B cell (primary cell): ENCODE results near the gene PITPNM3. TPM values are rescaled to one million over a fixed set of nuclear protein-coding genes. Genes with fewer than 3 reads are reported as not detected.

Source experiments
- ATAC-seq: fragments of 200-7000 bp; cut with Tn5 transposase; one replicate; pipeline ENCODE4 v1.10.0; 2021; ENCODE audit warnings: low read depth, mild to moderate bottlenecking, moderate number of reproducible peaks, moderate library complexity
- CTCF ChIA-PET: fragments of 350-600 bp; sonication (Branson Sonifier 250); formaldehyde crosslinking; loops from one replicate; lab custom pipeline; 2021; ENCODE audit warnings: antibody characterized with exemption, inconsistent platforms; lab: Charles Lee
- POLR2A ChIA-PET: fragments of 350-600 bp; sonication (Branson Sonifier 250); formaldehyde crosslinking; loops from one replicate; lab custom pipeline; 2021; ENCODE audit warnings: antibody characterized with exemption; lab: Charles Lee
- DNase-seq: peaks from one replicate; pipeline ENCODE4 v3.0.0; 2013
- H2AFZ ChIP-seq: 2 replicates; pipeline ENCODE4 v1.6.1; 2012; ENCODE audit warnings: mild to moderate bottlenecking, low read depth, low read length; ENCODE audit not compliant: insufficient read depth, poor library complexity, severe bottlenecking
- H3K27ac ChIP-seq, 2 donors: 1 replicate in 1 of 2; 2 replicates in 1 of 2; pipeline ENCODE4 v1.5.1; 2012 to 2013; ENCODE audit warnings: low read length in 2 of 2, mild to moderate bottlenecking in 2 of 2, moderate library complexity in 1 of 2
- H3K27me3 ChIP-seq, 4 experiments: fragments of 200-600 bp in 1 of 4; sonication (generic) in 1 of 4; replicated peaks in 1 of 4; 1 replicate in 2 of 4; 2 replicates in 2 of 4; pipeline versions ENCODE4 v1.6.1 to v1.7.0; 2013 to 2016; ENCODE audit warnings: low read length in 3 of 4, mild to moderate bottlenecking in 2 of 4, mixed read lengths in 1 of 4, moderate library complexity in 1 of 4; ENCODE audit not compliant: insufficient read depth in 4 of 4, control insufficient read depth in 3 of 4; ENCODE audit errors: control extremely low read depth in 1 of 4
- H3K36me3 ChIP-seq, 2 experiments: replicated peaks in 1 of 2; 1 replicate in 1 of 2; 2 replicates in 1 of 2; pipeline versions ENCODE4 v1.6.1 to v1.7.1; 2013; ENCODE audit warnings: low read length in 1 of 2; ENCODE audit not compliant: insufficient read depth in 2 of 2, control insufficient read depth in 1 of 2; ENCODE audit errors: control extremely low read depth in 1 of 2, extremely low read depth in 1 of 2
- H3K4me1 ChIP-seq, 2 donors: fragments of 200-600 bp in 1 of 2; sonication (generic) in 1 of 2; 1 replicate in 1 of 2; 2 replicates in 1 of 2; pipeline versions ENCODE4 v1.5.1 to v1.6.1; 2013 to 2017; ENCODE audit warnings: low read length in 2 of 2; ENCODE audit not compliant: control insufficient read depth in 2 of 2, insufficient read depth in 2 of 2
- H3K4me2 ChIP-seq: replicated peaks from 2 replicates; pipeline ENCODE3; 2012; ENCODE audit warnings: mild to moderate bottlenecking, low read depth, low read length; ENCODE audit not compliant: poor library complexity, severe bottlenecking
- H3K4me3 ChIP-seq, 5 experiments: fragments of 200-600 bp in 1 of 5; sonication (generic) in 1 of 5; 1 replicate in 3 of 5; 2 replicates in 2 of 5; pipeline versions ENCODE4 v1.5.1 to v1.7.0; 2011 to 2016; ENCODE audit warnings: low read length in 4 of 5, mild to moderate bottlenecking in 4 of 5, low read depth in 2 of 5, control low read depth in 1 of 5, moderate library complexity in 1 of 5; ENCODE audit not compliant: insufficient read depth in 1 of 5; ENCODE audit errors: control extremely low read depth in 1 of 5, extremely low read depth in 1 of 5
- H3K79me2 ChIP-seq: fragments of 200-600 bp; sonication (generic); one replicate; pipeline ENCODE4 v1.6.0; 2016; ENCODE audit warnings: low read length; ENCODE audit not compliant: control insufficient read depth, insufficient read depth
- H3K9ac ChIP-seq: fragments of 200-600 bp; sonication (generic); 2 replicates; pipeline ENCODE4 v1.6.1; 2017; ENCODE audit warnings: mild to moderate bottlenecking, low read length, moderate library complexity
- H3K9me3 ChIP-seq, 3 donors: one replicate each; pipeline versions ENCODE4 v1.6.1 to v1.7.1; 2013; ENCODE audit warnings: low read length in 2 of 3; ENCODE audit not compliant: control insufficient read depth in 2 of 3, insufficient read depth in 1 of 3; ENCODE audit errors: control extremely low read depth in 1 of 3
- H4K20me1 ChIP-seq: 2 replicates; pipeline ENCODE4 v1.6.0; 2012; ENCODE audit warnings: mild to moderate bottlenecking, low read length; ENCODE audit not compliant: insufficient read depth, control insufficient read depth, poor library complexity, severe bottlenecking
- H3K27ac Mint-ChIP-seq: one replicate; pipeline ENCODE4 v1.8.0; 2021; ENCODE audit warnings: mixed read lengths
- H3K27me3 Mint-ChIP-seq: one replicate; pipeline ENCODE4 v1.8.0; 2021; ENCODE audit warnings: mixed read lengths
- H3K4me1 Mint-ChIP-seq: one replicate; pipeline ENCODE4 v1.8.0; 2021; ENCODE audit warnings: mixed read lengths
- H3K4me3 Mint-ChIP-seq: one replicate; pipeline ENCODE4 v1.8.0; 2021; ENCODE audit warnings: mixed read lengths
- H3K9me3 Mint-ChIP-seq: one replicate; pipeline ENCODE4 v1.8.0; 2022; ENCODE audit warnings: mixed read lengths; ENCODE audit not compliant: insufficient read depth
- CTCF ChIP-seq: fragments of 200-600 bp; IDR thresholded peaks from one replicate; pipeline ENCODE4 v1.8.0; 2022; ENCODE audit warnings: antibody characterized with exemption, mild to moderate bottlenecking
- EZH2 ChIP-seq: IDR thresholded peaks from 2 replicates; pipeline ENCODE4 v1.6.1; 2012; ENCODE audit warnings: borderline replicate concordance, low read depth, mild to moderate bottlenecking, moderate library complexity, low read length; ENCODE audit not compliant: insufficient read depth, poor library complexity, severe bottlenecking
- WGBS: methylation state at CpG from one replicate; pipeline ENCODE4 v1.1.5; 2013; ENCODE audit warnings: missing lambda C conversion rate; ENCODE audit not compliant: insufficient coverage; 5-methylcytosine and 5-hydroxymethylcytosine counted together
- intact Hi-C: fragments of 100-400 bp; cut with micrococcal nuclease; formaldehyde crosslinking; loops from one replicate; pipeline ENCODE4 v1.10.0; 2022
- polyA plus RNA-seq: library from polyadenylated mRNA; depleted of rRNA; stranded (reverse); fragments of >200 nt; gene quantifications from 2 replicates; pipeline ENCODE4 v1.2.3, GENCODE V29; 2012
- total RNA-seq, 2 donors: library from RNA; stranded (reverse); fragments of 120-200 nt in 1 of 2; gene quantifications; 1 replicate in 1 of 2; 2 replicates in 1 of 2; pipeline versions ENCODE4 v1.2.3 to v1.2.4, GENCODE V29; 2013 to 2022

PITPNM3 gene
- total and polyA plus RNA-seq, 2 donors (not counting 1 experiment from before 2014, with no cell fraction given) = 0.31 to 0.49 TPM

GRCh38 chr17:6580625-6581024, 24.3 kb upstream of the PITPNM3 start:
- Histone ChIP-seq H3K4me3 (no peak overlapping the region), H3K4me1 (peaks cover 10 to 11% of the 10 kb centered on the region in 2 donors), H3K9me3 (peaks cover 0 to 2% (median 0%) of the 10 kb centered on the region in 3 donors), H3K79me2 (no peaks in the 10 kb centered on the region), H3K27ac (no peak overlapping the region), H4K20me1 (no peaks in the 10 kb centered on the region), H3K9ac (no peak overlapping the region), H2AFZ (no peak overlapping the region), H3K36me3 (peaks cover 8 to 20% of the 10 kb centered on the region in 2 experiments), H3K4me2 (no peak overlapping the region), H3K27me3 (no peaks in the 10 kb centered on the region)
- WGBS = 93% methylated on average over 5 of the region's 9 CpGs
- no peak for DNase-seq
- TF ChIP-seq CTCF (no peak), EZH2 (no peak)
- intact Hi-C loops = no loop called here
- ATAC-seq = no peak
- ChIA-PET POLR2A (no interaction called here), CTCF (interaction anchor here (0.9 kb wide), 1 partner anchor 11 kb away, joined by 3 read pairs; no protein-coding TSS in a partner anchor)
- no peak overlapping the region for H3K27ac Mint-ChIP-seq
- H3K9me3 Mint-ChIP-seq = peaks cover 2% of the 10 kb centered on the region
- peaks cover 15% of the 10 kb centered on the region for H3K4me1 Mint-ChIP-seq
- no peak overlapping the region for H3K4me3 Mint-ChIP-seq
- H3K27me3 Mint-ChIP-seq = no peaks in the 10 kb centered on the region

- H3K27me3 Mint-ChIP-seq = no peaks in the 10 kb centered on the region
- intact Hi-C loops = no loop called here
- no peak for DNase-seq
- Histone ChIP-seq H3K4me2 (no peak overlapping the region), H3K79me2 (no peaks in the 10 kb centered on the region), H3K4me1 (peaks cover 23 to 24% of the 10 kb centered on the region in 2 donors), H3K4me3 (no peak overlapping the region), H4K20me1 (no peaks in the 10 kb centered on the region), H2AFZ (no peak overlapping the region), H3K27me3 (no peaks in the 10 kb centered on the region), H3K9me3 (no peaks in the 10 kb centered on the region), H3K36me3 (peaks cover 2 to 9% of the 10 kb centered on the region in 2 experiments), H3K27ac (no peak overlapping the region), H3K9ac (no peak overlapping the region)
- peaks cover 32% of the 10 kb centered on the region for H3K4me1 Mint-ChIP-seq
- H3K27ac Mint-ChIP-seq = no peak overlapping the region
- ChIA-PET CTCF (no interaction called here), POLR2A (no interaction called here)
- no peak for ATAC-seq
- TF ChIP-seq EZH2 (no peak), CTCF (no peak)
- WGBS = 62% methylated on average over 3 of the region's 6 CpGs
- H3K9me3 Mint-ChIP-seq = peaks cover 2% of the 10 kb centered on the region
- no peak overlapping the region for H3K4me3 Mint-ChIP-seq
Measured at GRCh38 chr17:6578491-6578890, 22.1 kb upstream of the PITPNM3 start.
